ENCODE data around the gene KCTD19.

KCTD19 gene

DNA sequence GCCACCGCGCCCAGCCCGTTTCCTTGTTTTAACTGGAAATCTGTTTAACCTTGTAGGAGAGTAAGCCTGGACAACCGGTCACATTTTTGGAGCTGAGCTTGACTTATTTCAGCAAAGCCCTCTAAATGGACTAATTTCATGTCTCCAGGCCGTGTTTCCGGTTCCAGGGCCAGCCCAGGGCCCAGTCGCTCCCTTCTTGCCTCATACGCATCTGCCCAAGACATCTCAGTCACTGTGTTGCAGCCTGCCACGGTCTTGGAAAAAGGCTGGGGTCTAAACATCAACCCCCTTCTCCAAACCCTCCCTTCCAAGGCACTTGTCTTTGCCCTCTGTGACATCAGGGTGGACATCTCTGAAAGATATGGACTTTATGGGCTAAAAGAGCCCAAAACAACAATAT is 28.3 kb downstream of the KCTD19 start:
- no peak for DNase-seq (ENCODE audit: low read depth)
- H3K4me3 ChIP-seq (ENCODE audit: control insufficient read depth, low read depth, low read length) = no peak overlapping the region
- TF ChIP-seq, protein P1, sequence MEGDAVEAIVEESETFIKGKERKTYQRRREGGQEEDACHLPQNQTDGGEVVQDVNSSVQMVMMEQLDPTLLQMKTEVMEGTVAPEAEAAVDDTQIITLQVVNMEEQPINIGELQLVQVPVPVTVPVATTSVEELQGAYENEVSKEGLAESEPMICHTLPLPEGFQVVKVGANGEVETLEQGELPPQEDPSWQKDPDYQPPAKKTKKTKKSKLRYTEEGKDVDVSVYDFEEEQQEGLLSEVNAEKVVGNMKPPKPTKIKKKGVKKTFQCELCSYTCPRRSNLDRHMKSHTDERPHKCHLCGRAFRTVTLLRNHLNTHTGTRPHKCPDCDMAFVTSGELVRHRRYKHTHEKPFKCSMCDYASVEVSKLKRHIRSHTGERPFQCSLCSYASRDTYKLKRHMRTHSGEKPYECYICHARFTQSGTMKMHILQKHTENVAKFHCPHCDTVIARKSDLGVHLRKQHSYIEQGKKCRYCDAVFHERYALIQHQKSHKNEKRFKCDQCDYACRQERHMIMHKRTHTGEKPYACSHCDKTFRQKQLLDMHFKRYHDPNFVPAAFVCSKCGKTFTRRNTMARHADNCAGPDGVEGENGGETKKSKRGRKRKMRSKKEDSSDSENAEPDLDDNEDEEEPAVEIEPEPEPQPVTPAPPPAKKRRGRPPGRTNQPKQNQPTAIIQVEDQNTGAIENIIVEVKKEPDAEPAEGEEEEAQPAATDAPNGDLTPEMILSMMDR (conservative IDR thresholded peaks at IDR 0.05; ENCODE audit: control insufficient read depth, insufficient read depth, low read depth, low read length) = no peak

DNA sequence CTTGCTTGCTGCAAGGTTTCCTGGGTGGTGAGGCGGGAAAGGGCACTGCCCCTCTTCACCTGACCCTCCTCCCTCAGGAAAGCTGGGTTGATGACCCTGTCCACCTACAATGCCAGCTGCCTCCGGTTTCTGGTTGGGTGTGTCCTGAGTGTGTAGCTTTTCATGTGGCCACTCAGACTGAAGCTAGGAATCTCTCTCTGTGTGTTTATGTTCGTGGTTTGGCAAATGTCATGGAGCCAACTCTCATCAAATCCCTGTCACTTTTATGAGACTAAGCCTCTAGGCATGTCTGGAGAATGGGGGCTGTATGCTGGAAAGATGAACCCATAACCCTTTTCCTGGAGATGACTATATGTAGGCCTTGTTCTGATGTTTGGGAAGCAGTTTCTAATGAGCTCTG is 30.1 kb downstream of the KCTD19 start:
- DNase-seq (ENCODE audit: low read depth) = peak; percentile 80
- TF ChIP-seq, protein P1 (conservative IDR thresholded peaks at IDR 0.05; ENCODE audit: control insufficient read depth, insufficient read depth, low read depth, low read length) = no peak

DNA sequence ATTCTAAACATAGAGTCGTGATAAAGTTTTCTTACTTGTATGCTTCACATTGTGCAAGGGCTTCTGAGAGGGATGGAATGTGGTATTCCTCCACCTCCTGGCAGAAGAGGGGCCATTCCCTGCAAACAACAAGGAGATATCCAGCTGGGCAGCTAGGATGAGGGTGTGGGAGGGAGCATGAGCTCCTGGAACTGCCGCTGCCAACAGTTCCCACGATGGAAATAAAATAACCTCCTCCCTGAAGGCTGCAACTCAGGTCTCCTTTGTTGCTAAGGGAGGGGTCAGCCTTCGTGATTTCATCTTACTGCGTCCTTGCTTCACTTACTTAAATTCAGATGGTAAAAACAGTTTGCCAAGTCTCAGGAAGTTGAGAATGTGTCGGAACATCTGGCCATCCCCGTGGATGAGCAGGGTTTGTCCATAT is 31.6 kb downstream of the KCTD19 start:
- TF ChIP-seq, protein P1 (conservative IDR thresholded peaks at IDR 0.05; ENCODE audit: control insufficient read depth, insufficient read depth, low read depth, low read length) = peak; percentile 4
- no peak overlapping the region for H3K4me3 ChIP-seq (ENCODE audit: control insufficient read depth, low read depth, low read length)
- DNase-seq (ENCODE audit: low read depth) = peak; percentile 85

More for the DNA sequence above, 30.1 kb downstream of the KCTD19 start:
- no peak overlapping the region for H3K4me3 ChIP-seq (ENCODE audit: control insufficient read depth, low read depth, low read length)

DNA sequence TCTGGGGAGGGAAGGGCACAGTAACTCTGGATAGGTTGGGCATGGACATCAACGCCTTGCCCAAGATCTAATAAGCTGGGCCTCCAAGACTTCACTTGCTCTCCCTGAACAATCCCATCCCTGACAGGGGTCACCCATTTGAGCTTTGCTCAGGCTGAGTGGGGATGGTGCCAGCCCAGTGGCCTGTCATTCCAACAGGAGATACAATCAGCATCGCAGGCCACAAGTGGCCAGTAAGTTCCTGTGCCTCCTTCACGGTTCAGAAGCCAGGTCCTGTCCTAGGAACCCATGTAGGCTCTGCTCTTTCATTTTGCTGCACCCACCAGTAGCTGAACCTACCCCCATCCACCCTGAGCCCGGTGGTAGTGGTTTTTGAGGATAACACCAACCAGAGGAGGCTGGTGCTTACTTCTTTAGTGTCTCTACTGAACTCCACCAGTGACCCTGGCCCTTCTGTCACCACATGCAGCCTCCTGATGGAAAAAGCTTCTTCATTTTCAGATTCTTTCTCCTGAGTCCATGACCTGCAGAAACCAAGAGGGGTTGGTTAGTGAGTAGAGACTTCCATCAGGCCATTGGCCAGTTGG is 32.3 kb downstream of the KCTD19 start:
- H3K4me3 ChIP-seq (ENCODE audit: control insufficient read depth, low read depth, low read length) = no peak overlapping the region
- TF ChIP-seq, protein P1 (conservative IDR thresholded peaks at IDR 0.05; ENCODE audit: control insufficient read depth, insufficient read depth, low read depth, low read length) = no peak
- DNase-seq (ENCODE audit: low read depth) = no peak

GRCh38 chr16:67291461-67291860 is 35.1 kb downstream of the KCTD19 start:
- no peak for DNase-seq (ENCODE audit: low read depth)
- TF ChIP-seq, protein P1 (conservative IDR thresholded peaks at IDR 0.05; ENCODE audit: control insufficient read depth, insufficient read depth, low read depth, low read length) = no peak
- H3K4me3 ChIP-seq (ENCODE audit: control insufficient read depth, low read depth, low read length) = no peak overlapping the region

DNA sequence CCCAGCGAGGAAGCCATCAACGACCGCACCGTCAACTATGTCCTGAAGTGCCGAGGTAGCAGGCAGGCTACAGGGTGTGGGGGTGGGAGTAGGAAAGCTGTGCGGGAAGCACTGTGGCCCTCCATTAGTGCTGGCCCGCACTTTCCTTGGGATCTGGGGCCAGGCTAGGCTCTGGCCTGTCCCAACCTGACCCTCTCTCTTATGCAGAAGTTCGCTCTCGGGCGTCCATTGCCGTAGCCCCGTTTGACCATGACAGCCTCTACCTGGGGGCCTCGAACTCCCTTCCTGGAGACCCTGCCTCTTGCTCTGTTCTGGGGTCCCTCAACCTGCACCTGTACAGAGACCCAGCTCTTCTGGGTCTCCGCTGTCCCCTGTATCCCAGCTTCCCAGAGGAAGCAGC is 38.6 kb downstream of the KCTD19 start:
- DNase-seq (ENCODE audit: low read depth) = no peak
- TF ChIP-seq, protein P1 (conservative IDR thresholded peaks at IDR 0.05; ENCODE audit: control insufficient read depth, insufficient read depth, low read depth, low read length) = no peak
- H3K4me3 ChIP-seq (ENCODE audit: control insufficient read depth, low read depth, low read length) = no peak overlapping the region

Data from fibroblast of mammary gland (primary cell).